Activated effector memory CD4-positive, alpha-beta T cell treated with anti-CD3 and anti-CD28 coated beads, Interleukin-2, amount 50 U/mL, for 16 hours (primary cell): ENCODE data around the gene ZBTB40.

Source experiments
- DNase-seq: peaks from one replicate; pipeline ENCODE4 v3.0.0-alpha.2; 2020

Gene ZBTB40

GRCh38 chr1:22436948-22437347 lies 14.7 kb upstream of the ZBTB40 start:
- no peak for DNase-seq

- DNase-seq: no peak
Observed at GRCh38 chr1:22437573-22437972, 14.1 kb upstream of the ZBTB40 start.

GRCh38 chr1:22440582-22440981 lies 11.1 kb upstream of the ZBTB40 start:
- DNase-seq: no peak

GRCh38 chr1:22442212-22442894 lies 9.3 kb upstream of the ZBTB40 start:
- DNase-seq: no peak

- DNase-seq: no peak
Observed at GRCh38 chr1:22443332-22443731, 8.3 kb upstream of the ZBTB40 start.

- no peak for DNase-seq
Observed at GRCh38 chr1:22444856-22445255, 6.8 kb upstream of the ZBTB40 start.

- DNase-seq: no peak
Observed at GRCh38 chr1:22447621-22448111, 4.0 kb upstream of the ZBTB40 start.

GRCh38 chr1:22449636-22450035 lies 2.0 kb upstream of the ZBTB40 start:
- DNase-seq: no peak

- no peak for DNase-seq
Observed at GRCh38 chr1:22450351-22451021, 1.2 kb upstream of the ZBTB40 start.

GRCh38 chr1:22452481-22452957 lies 868 bp downstream of the ZBTB40 start:
- peak; percentile 66 for DNase-seq

GRCh38 chr1:22453181-22453580 lies 1.5 kb downstream of the ZBTB40 start:
- no peak for DNase-seq

- no peak for DNase-seq
Observed at GRCh38 chr1:22454476-22455056, 2.9 kb downstream of the ZBTB40 start.

- no peak for DNase-seq
Observed at GRCh38 chr1:22457345-22457744, 5.7 kb downstream of the ZBTB40 start.

GRCh38 chr1:22457836-22458235 lies 6.2 kb downstream of the ZBTB40 start:
- no peak for DNase-seq

- DNase-seq: no peak
Observed at GRCh38 chr1:22461100-22461499, 9.4 kb downstream of the ZBTB40 start.

- no peak for DNase-seq
Observed at GRCh38 chr1:22461678-22462527, 10.3 kb downstream of the ZBTB40 start.

GRCh38 chr1:22462928-22463327 lies 11.3 kb downstream of the ZBTB40 start:
- DNase-seq: no peak

GRCh38 chr1:22465015-22465565 lies 13.4 kb downstream of the ZBTB40 start:
- DNase-seq: no peak

GRCh38 chr1:22465671-22466070 lies 14.0 kb downstream of the ZBTB40 start:
- no peak for DNase-seq

- DNase-seq: no peak
Observed at GRCh38 chr1:22470227-22470626, 18.6 kb downstream of the ZBTB40 start.

- no peak for DNase-seq
Observed at GRCh38 chr1:22471078-22471477, 19.4 kb downstream of the ZBTB40 start.

GRCh38 chr1:22471610-22472009 lies 20.0 kb downstream of the ZBTB40 start:
- DNase-seq: no peak

GRCh38 chr1:22472596-22472995 lies 20.9 kb downstream of the ZBTB40 start:
- DNase-seq: no peak
